ENCODE data around the gene PICK1. TPM values are rescaled to one million over a fixed set of nuclear protein-coding genes. Genes with fewer than 3 reads are reported as not detected.
A peak's percentile ranks its signal among the peaks of the same experiment; 100 is the strongest.
"Not testable (repeated sequence)": the region's sequence is repeated elsewhere in the genome, so short reads cannot be mapped to it uniquely, and the experiment has no call there.

PICK1 gene
- total RNA-seq, 1 donor from 2014 or later, result 63.2 TPM

- DNase-seq (ENCODE audit: low spot score), result peak; percentile 89
Measured at GRCh38 chr22:38114484-38115398, 57.5 kb downstream of the PICK1 start.

DNA sequence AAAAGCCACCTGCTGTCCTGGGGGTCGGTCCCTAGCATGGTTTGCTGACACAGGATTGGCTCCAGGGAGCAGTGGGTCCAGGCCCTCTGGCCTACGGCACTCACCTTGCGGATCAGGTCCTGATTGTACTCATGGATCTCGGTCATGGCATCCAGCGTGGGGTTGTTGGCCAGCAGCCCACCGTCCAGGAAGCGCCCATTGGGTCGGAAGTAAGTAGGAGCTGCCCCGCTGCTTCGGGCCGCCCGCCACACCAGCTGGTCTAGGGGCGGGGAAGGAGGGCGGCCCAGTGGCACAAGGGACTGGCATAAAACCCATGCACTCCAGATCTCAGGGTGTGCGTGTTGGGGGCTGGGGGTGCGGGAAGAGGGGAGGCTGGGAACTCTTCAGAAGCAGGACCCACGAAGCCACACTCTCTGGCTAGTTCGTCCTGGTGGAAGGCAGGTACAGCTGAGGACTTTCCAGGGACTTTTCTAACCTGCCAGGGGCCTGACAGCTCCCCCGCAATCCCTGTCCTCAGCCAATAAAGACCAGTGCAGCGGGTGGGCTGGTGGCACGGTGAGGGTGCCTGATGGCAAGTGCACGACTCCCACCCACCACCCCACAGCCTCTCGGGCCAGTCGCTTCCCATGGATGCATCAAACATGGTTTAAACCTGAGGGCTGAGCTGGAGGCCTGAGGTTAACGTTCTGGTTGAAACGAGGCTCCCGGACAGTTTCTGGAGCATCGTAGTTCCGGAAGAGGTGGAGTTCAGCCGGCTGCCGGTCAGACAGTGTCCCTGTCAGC, 58.4 kb downstream of the PICK1 start:
- no peak for DNase-seq (ENCODE audit: low spot score)

- DNase-seq (ENCODE audit: low spot score), result not testable (repeated sequence)
Measured at GRCh38 chr22:38117556-38117955, 60.4 kb downstream of the PICK1 start.

DNA sequence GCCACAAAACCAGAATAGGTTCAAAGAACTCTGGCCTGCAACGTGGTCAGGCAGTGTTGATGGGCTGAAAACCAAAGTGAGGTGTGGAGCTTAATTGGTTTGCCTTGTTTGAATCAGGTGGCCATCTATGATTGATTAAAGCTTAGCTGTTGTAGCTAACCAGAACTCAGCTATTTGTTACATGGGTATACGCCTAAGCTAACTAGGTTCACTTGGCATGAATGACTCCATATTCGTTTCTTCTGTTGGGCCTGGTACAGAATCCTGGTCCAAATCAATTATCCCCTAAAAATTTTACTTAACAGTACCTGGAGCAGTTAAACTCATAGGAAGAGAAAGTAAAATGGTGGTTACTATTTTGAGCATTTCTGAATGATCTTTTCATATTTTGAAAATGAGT, 61.0 kb downstream of the PICK1 start:
- no peak for DNase-seq (ENCODE audit: low spot score)

DNA sequence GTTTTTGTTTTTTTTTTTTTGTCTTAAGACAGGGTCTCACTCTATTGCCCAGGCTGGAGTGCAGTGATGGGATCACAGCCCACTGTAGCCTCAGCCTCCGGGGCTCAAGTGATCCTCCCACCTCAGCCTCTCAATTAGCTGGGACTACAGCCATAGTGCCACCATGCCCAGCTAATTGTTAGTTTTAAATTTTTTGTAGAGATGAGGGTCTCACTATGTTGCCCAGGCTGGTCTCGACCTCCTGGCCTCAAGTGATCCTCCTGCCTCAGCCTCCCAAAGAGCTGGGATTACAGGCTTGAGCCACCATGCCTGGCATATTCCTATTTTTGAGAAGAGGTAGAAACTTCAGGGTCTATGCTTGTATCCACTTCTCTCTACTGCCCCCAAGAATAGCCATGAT, 61.5 kb downstream of the PICK1 start:
- DNase-seq (ENCODE audit: low spot score), result not testable (repeated sequence)

DNA sequence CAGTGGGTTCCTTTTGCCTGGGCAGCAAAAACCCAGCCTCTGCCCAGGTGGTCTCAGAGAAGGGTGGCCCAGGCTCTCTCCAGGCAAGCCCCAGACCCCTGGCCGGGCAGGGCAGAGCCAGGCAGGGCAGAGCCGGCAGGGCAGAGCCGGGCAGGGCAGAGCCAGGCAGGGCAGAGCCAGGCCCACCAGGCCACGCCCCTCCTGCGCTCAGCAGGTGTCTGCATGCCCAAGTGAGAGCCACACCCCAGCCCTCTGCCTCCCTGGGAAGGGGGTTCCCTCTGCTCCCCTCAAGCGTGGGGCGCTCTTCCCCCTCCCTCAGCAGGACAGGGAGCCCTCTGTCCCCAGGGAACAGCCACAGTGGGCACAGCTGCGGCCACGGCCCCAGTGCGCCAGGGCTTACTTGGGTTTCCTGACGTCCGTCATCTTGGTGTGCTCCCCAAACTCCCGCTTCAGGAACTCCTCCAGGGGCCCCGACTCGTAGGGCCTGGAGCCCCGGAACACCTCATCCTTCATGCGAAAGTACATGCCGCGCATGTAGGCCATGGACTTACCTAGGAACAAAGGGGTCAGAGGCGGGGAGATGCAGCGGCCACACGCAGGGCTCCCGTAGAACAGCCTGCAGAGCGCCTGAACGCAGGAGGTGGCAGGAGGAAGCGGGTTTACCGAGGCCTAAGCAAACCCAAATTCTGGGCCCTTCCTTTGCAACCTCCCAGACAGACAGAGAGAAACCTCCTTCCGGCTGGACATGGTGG, 63.3 kb downstream of the PICK1 start:
- no peak for DNase-seq (ENCODE audit: low spot score)

DNA sequence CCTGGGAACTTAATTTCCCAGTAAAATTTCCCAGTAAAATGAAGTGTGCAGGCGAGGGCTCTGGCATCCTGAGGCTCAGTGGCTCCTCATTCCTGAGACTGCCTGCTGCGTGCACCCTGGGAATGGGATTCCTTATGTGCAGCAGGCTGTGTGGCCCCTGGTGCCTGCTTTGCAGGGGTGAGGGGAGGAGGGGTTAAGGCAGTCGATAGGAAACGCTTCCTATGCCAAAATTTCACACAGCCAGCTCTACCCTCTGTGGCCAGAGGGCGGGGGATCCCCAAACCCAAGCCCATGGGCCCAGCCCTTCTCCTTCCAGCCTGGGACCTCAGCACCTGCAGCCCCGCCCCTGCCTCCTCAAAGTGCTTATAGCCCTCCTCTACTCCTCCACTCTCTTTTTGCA, 65.4 kb downstream of the PICK1 start:
- no peak for DNase-seq (ENCODE audit: low spot score)

GRCh38 chr22:38124236-38124974, 67.2 kb downstream of the PICK1 start:
- DNase-seq (ENCODE audit: low spot score), result peak; percentile 78

DNA sequence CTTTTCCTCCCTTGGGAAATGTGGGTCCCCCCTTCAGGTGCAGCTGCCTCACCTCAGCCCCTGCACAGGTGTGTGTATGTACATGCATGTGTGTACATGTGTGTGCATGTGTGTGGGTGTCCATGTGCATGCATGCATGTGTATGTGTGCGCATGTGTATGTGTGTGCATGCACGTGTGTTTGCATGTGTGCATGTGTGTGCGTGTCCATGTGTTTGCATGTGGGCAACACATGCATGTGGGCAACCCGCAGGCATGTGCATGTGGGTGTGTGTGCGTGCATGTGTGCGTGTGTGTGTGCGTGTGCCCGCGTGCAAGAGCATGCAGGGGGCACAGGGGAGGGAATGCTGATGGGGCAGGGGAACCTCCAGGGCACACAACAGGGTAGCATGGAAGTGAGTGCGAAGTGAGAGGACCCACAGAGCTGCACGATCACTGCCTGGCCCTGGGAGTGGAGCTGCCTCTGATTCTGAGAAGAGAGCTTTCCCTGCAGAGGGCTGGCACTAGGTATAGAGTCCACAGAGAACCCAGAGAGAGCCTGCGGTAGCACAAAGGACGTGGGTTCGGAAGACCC, 67.9 kb downstream of the PICK1 start:
- no peak for DNase-seq (ENCODE audit: low spot score)

Other genes with a start within 250 kb of the PICK1 start
- gene GCAT, start 249.5 kb upstream of the PICK1 start, total RNA-seq, result 13.4 TPM
- not detected for gene GALR3, start 234.0 kb upstream of the PICK1 start, total RNA-seq
- 26.9 TPM for gene ANKRD54, start 213.1 kb upstream of the PICK1 start, total RNA-seq
- 544 TPM for gene EIF3L, start 208.0 kb upstream of the PICK1 start, total RNA-seq
- gene MICALL1, start 151.1 kb upstream of the PICK1 start, total RNA-seq, result 80.2 TPM
- gene C22orf23, start 103.8 kb upstream of the PICK1 start, total RNA-seq, result not detected
- gene POLR2F, start 103.7 kb upstream of the PICK1 start, total RNA-seq, result 49.5 TPM
- 1.0 TPM for gene SOX10, start 72.8 kb upstream of the PICK1 start, total RNA-seq
- gene SLC16A8, start 26.8 kb downstream of the PICK1 start, total RNA-seq, result 0.26 TPM
- gene BAIAP2L2, start 53.3 kb downstream of the PICK1 start, total RNA-seq, result 1.4 TPM
- 56.4 TPM for gene PLA2G6, start 124.4 kb downstream of the PICK1 start, total RNA-seq
- gene MAFF, start 144.6 kb downstream of the PICK1 start, total RNA-seq, result 27.0 TPM
- gene TMEM184B, start 215.6 kb downstream of the PICK1 start, total RNA-seq, result 77.7 TPM

Data from ureter (tissue), 1 donor.